ENCODE results near the gene CUL2. TPM values are rescaled to one million over a fixed set of nuclear protein-coding genes. Genes with fewer than 3 reads are reported as not detected.
A peak's percentile ranks its signal among the peaks of the same experiment; 100 is the strongest.

The CUL2 gene
- total RNA-seq, result 10 to 100 TPM; 56.8 to 59.4 TPM
- polyA plus RNA-seq, result 19.3 TPM

DNA sequence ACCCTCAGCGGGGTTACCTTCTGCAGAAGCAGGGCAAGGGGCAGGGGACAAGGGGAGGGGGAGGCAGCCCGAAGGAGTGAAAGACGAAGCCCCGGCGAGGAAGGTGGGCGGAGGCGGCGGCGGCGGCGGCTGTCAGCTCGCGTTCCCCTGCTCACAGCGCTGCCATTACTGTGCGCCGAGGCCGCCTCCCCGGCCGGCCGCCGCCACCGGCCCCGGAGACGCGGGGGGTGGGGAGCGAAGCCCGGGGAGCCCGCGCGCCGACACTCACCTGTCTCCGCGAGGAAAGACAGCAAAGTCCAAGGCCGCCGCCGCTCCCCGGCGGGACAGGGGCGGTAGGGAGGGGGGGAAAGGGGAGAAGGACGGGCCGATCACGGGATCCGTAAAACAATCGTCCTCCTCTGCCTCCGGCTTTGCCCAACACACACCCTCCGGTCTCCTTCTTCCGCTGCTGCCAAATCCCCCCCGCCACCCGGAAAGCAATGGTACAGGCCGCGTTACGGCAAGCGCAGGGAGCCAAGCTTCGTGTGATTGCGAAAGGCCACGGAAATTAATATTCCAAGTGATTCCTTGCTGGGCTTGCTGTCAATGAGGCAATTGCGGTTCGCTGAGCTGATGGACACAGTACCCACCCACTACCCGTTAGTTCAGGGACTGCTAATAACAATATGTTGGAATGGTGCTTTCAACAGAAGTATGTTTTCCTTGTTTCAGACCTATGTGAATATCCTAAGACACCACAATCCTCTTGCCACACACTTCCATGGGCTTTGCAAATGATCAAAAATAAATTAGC is at the start of gene CUL2:
CUL2 (minus strand) TSS at position 180 of the 793 bp plus-strand sequence. CDS start 19,024 bp downstream, outside the sequence.
- H3K9me3 Mint-ChIP-seq, result peaks cover 0 to 3% (median 0%) of the 10 kb centered on the region in 5 donors
- Histone ChIP-seq H3K27me3 (ENCODE audit: insufficient read depth, low read length, poor library complexity, severe bottlenecking) (no peaks in the 10 kb centered on the region), H3K9me3 (ENCODE audit: low read length) (no peaks in the 10 kb centered on the region), H3K4me3 (ENCODE audit: low read length) (peak within 1 kb of the TSS; percentile 75), H3K4me1 (ENCODE audit: insufficient read depth, low read length) (peaks cover 36% of the 10 kb centered on the region), H3K27ac (ENCODE audit: low read depth, low read length) (peak within 1 kb of the TSS; percentile 95), H3K36me3 (ENCODE audit: insufficient read depth, low read length) (no peaks in the 10 kb centered on the region)
- peaks cover 49 to 56% (median 53%) of the 10 kb centered on the region in 3 donors for H3K4me1 Mint-ChIP-seq
- peaks cover 3 to 14% (median 5%) of the 10 kb centered on the region in 3 donors for H3K36me3 Mint-ChIP-seq
- DNase-seq, result peak; percentile 86 to 95 (median 93)
- peak within 1 kb of the TSS; percentile 92 to 100 (median 95) for H3K4me3 Mint-ChIP-seq
- H3K27me3 Mint-ChIP-seq, result peaks cover 5 to 10% of the 10 kb centered on the region in 2 donors
- ChIA-PET CTCF (interaction anchor here (0.8 to 3.6 kb wide), 7 partner anchors 10 to 123 kb away, joined by 3 to 14 read pairs (median 5); partner anchors contain the start of gene CREM), POLR2A (interaction anchor here (1.2 to 3.0 kb wide), 3 partner anchors 36 to 105 kb away, joined by 3 to 23 read pairs (median 11); partner anchors contain the start of gene CREM)
- peak within 1 kb of the TSS; percentile 93 to 100 (median 98) for H3K27ac Mint-ChIP-seq

DNA sequence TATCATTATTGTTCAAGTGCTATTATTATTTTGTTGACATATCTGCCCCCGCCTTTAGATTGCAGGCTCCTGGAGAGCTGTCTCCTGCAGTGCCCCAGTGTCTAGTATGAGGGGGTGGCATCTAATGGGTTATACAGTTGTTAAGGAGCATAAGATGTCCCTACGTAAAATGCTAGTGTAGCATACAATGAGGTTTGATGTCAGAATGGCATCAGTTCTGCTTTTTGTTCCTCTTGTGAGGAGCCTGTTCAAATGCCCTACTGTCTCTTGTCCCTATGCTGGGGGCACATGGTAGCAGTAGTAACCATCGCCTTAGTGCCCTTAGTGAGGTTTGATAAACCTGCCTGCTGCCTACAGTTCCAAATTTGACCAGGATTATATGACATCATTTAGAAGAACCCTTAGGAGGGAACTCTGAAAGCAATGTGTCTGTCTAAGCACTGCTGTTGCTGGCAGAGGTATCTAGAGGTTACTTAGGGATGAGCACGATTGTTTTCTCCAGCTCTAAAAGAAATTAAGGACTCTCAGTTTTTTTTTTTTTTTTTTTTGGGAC is 46.2 kb upstream of the CUL2 start:
- H3K9me3 ChIP-seq (ENCODE audit: low read length), result no peaks in the 10 kb centered on the region
- H3K9me3 Mint-ChIP-seq, result no peaks in the 10 kb centered on the region
- H3K4me3 ChIP-seq (ENCODE audit: low read length), result no peak overlapping the region
- no peaks in the 10 kb centered on the region for H3K36me3 ChIP-seq (ENCODE audit: insufficient read depth, low read length)
- DNase-seq, result no peak
- H3K27ac Mint-ChIP-seq, result peak overlapping the region; percentile 74 to 97 (median 92)
- CTCF ChIA-PET, result interaction anchor here (1.5 to 6.4 kb wide), 2 partner anchors 59 kb away, joined by 5 to 41 read pairs; no protein-coding TSS in a partner anchor
- H3K27ac ChIP-seq (ENCODE audit: low read depth, low read length), result no peak overlapping the region
- POLR2A ChIA-PET, result interaction anchor here (0.8 kb wide), 1 partner anchor 9 kb away, joined by 3 read pairs; no protein-coding TSS in a partner anchor
- no peaks in the 10 kb centered on the region for H3K27me3 ChIP-seq (ENCODE audit: insufficient read depth, low read length, poor library complexity, severe bottlenecking)
- peaks cover 0 to 2% of the 10 kb centered on the region in 2 donors for H3K27me3 Mint-ChIP-seq
- peaks cover 28 to 41% (median 41%) of the 10 kb centered on the region in 3 donors for H3K4me1 Mint-ChIP-seq
- no peaks in the 10 kb centered on the region for H3K36me3 Mint-ChIP-seq
- peak overlapping the region; percentile 52 to 79 (median 71) for H3K4me3 Mint-ChIP-seq
- peaks cover 38% of the 10 kb centered on the region for H3K4me1 ChIP-seq (ENCODE audit: insufficient read depth, low read length)

DNA sequence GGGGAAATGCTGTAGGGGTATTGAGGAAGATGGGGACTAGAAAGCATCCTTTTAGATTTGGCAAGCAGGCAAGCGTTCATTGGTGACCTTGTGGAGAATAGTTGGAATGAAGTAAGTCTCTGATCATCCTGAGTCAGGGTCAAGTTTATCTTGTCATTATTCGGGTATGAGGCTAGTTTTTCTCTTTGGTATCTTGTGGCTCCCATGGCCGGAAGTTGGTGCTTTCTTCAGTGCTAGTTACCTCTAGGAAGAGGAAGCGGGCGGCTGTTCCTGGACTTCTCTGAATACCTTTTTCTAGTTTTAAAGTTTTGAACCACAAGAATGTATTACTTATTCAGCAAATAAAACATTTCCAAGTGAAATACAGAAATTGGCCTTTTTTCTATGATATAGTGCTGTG is 45.7 kb upstream of the CUL2 start:
- Histone ChIP-seq H3K4me3 (ENCODE audit: low read length) (no peak overlapping the region), H3K27me3 (ENCODE audit: insufficient read depth, low read length, poor library complexity, severe bottlenecking) (no peaks in the 10 kb centered on the region), H3K36me3 (ENCODE audit: insufficient read depth, low read length) (no peaks in the 10 kb centered on the region), H3K9me3 (ENCODE audit: low read length) (no peaks in the 10 kb centered on the region), H3K27ac (ENCODE audit: low read depth, low read length) (no peak overlapping the region), H3K4me1 (ENCODE audit: insufficient read depth, low read length) (peaks cover 42% of the 10 kb centered on the region)
- H3K36me3 Mint-ChIP-seq, result no peaks in the 10 kb centered on the region
- H3K4me1 Mint-ChIP-seq, result peaks cover 32 to 46% (median 45%) of the 10 kb centered on the region in 3 donors
- H3K27me3 Mint-ChIP-seq, result peaks cover 0 to 2% of the 10 kb centered on the region in 2 donors
- H3K9me3 Mint-ChIP-seq, result no peaks in the 10 kb centered on the region
- peak overlapping the region; percentile 74 to 97 (median 90) for H3K27ac Mint-ChIP-seq
- ChIA-PET POLR2A (interaction anchor here (0.8 kb wide), 1 partner anchor 8 kb away, joined by 3 read pairs; no protein-coding TSS in a partner anchor), CTCF (interaction anchor here (0.9 to 6.4 kb wide), 2 partner anchors 14 to 60 kb away, joined by 4 to 41 read pairs; no protein-coding TSS in a partner anchor)
- peak in 2 of 5 donors; percentile 17 to 47 for DNase-seq
- peak overlapping the region; percentile 52 to 79 (median 71) for H3K4me3 Mint-ChIP-seq

DNA sequence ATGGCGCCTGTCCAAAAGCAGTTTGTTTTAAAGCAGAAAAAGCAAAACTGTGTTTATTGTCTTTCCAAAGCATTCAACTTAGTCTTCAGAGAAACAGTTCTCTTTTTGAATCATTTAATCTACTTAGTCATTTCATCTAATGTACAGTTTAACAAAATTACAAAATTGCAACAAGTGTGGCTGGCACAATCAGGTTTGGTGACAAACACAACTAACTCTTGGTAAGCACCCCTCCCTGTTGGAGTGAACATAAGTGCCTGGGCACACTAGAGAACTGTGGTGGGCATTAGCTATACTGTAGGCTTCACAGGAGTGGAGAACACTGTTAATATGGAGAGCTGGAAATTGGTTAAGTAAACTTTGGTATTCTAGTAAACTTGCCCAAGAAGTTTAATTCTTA is 43.4 kb upstream of the CUL2 start:
- H3K27ac ChIP-seq (ENCODE audit: low read depth, low read length), result no peak overlapping the region
- CTCF ChIA-PET, result interaction anchor here (1.7 to 6.4 kb wide), 2 partner anchors 43 to 62 kb away, joined by 4 to 41 read pairs; partner anchors contain the start of gene CUL2
- H3K36me3 ChIP-seq (ENCODE audit: insufficient read depth, low read length), result no peaks in the 10 kb centered on the region
- H3K4me1 Mint-ChIP-seq, result peaks cover 47 to 66% (median 64%) of the 10 kb centered on the region in 3 donors
- DNase-seq, result no peak
- no peak overlapping the region for H3K4me3 ChIP-seq (ENCODE audit: low read length)
- no peaks in the 10 kb centered on the region for H3K36me3 Mint-ChIP-seq
- POLR2A ChIA-PET, result interaction anchor here (0.6 kb wide), 1 partner anchor 15 kb away, joined by 6 read pairs; no protein-coding TSS in a partner anchor
- no peaks in the 10 kb centered on the region for H3K27me3 ChIP-seq (ENCODE audit: insufficient read depth, low read length, poor library complexity, severe bottlenecking)
- no peaks in the 10 kb centered on the region for H3K9me3 Mint-ChIP-seq
- peaks cover 63% of the 10 kb centered on the region for H3K4me1 ChIP-seq (ENCODE audit: insufficient read depth, low read length)
- peaks cover 0 to 2% of the 10 kb centered on the region in 2 donors for H3K27me3 Mint-ChIP-seq
- H3K9me3 ChIP-seq (ENCODE audit: low read length), result no peaks in the 10 kb centered on the region
- peak overlapping the region; percentile 34 to 99 (median 97) for H3K27ac Mint-ChIP-seq
- H3K4me3 Mint-ChIP-seq, result peak overlapping the region in 2 of 7 donors; percentile 54 to 61

DNA sequence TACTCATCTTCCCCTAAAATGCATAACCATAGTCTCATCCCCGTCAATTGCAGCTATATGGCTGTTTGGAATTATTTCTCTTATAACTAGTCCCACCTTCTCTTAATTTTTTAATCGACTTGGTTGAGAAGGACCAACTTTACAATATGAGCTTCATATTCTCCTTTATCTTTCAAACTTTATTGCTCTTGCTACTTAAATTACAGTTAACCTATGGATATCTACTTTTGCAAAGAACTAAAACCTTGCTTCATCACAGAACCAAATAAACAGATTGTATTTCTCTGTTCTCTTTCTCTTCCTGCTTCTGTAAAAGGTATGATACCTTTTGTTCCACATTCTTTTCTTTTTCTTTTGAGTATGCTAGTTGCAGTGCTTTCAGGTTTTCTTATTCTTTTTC is 42.6 kb upstream of the CUL2 start:
- Histone ChIP-seq H3K36me3 (ENCODE audit: insufficient read depth, low read length) (no peaks in the 10 kb centered on the region), H3K4me1 (ENCODE audit: insufficient read depth, low read length) (peaks cover 65% of the 10 kb centered on the region), H3K27ac (ENCODE audit: low read depth, low read length) (no peak overlapping the region), H3K4me3 (ENCODE audit: low read length) (no peak overlapping the region), H3K9me3 (ENCODE audit: low read length) (no peaks in the 10 kb centered on the region), H3K27me3 (ENCODE audit: insufficient read depth, low read length, poor library complexity, severe bottlenecking) (no peaks in the 10 kb centered on the region)
- DNase-seq, result no peak
- peaks cover 0 to 4% (median 0%) of the 10 kb centered on the region in 3 donors for H3K36me3 Mint-ChIP-seq
- H3K4me3 Mint-ChIP-seq, result peak overlapping the region; percentile 80 to 94 (median 86)
- H3K27me3 Mint-ChIP-seq, result peaks cover 0 to 7% of the 10 kb centered on the region in 2 donors
- ChIA-PET CTCF (interaction anchor here (6.4 kb wide), 1 partner anchor 63 kb away, joined by 41 read pairs; no protein-coding TSS in a partner anchor), POLR2A (interaction anchor here (0.7 to 7.4 kb wide), 3 partner anchors 10 to 63 kb away, joined by 3 to 113 read pairs (median 4); no protein-coding TSS in a partner anchor)
- H3K4me1 Mint-ChIP-seq, result peaks cover 52 to 72% (median 70%) of the 10 kb centered on the region in 3 donors
- peaks cover 0 to under 1% (median 0%) of the 10 kb centered on the region in 5 donors for H3K9me3 Mint-ChIP-seq
- H3K27ac Mint-ChIP-seq, result peak overlapping the region; percentile 87 to 99 (median 97)

DNA sequence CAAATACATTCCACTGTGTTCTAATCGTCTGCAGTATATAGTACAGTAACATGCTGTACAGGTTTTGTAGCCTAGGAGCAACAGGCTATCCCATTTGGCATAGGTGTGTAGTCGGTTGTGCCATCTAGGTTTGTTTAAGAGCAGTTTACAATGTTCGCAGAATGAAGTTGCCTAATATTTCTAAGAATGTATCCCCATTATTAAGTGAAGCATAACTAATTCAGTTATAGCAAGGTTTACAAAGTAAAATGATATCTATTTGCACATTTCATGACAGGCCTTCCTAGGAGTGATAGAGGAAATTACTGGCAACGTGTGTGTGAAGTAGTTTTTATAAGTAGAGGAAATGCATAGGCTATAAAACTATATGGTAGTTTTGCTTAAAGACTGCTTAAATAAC is 40.5 kb upstream of the CUL2 start:
- Mint-ChIP-seq H3K27ac (peak overlapping the region; percentile 78 to 99 (median 97)), H3K4me3 (peak overlapping the region in 5 of 7 donors; percentile 33 to 84 (median 61)), H3K9me3 (peaks cover 0 to 2% (median 0%) of the 10 kb centered on the region in 5 donors), H3K27me3 (peaks cover 0 to 12% of the 10 kb centered on the region in 2 donors), H3K36me3 (peaks cover 0 to 10% (median 0%) of the 10 kb centered on the region in 3 donors), H3K4me1 (peaks cover 46 to 66% (median 64%) of the 10 kb centered on the region in 3 donors)
- no peak overlapping the region for H3K4me3 ChIP-seq (ENCODE audit: low read length)
- ChIA-PET CTCF (interaction anchor here (1.9 to 6.4 kb wide), 2 partner anchors 10 to 65 kb away, joined by 7 to 41 read pairs; no protein-coding TSS in a partner anchor), POLR2A (interaction anchor here (7.4 kb wide), 1 partner anchor 65 kb away, joined by 113 read pairs; no protein-coding TSS in a partner anchor)
- H3K36me3 ChIP-seq (ENCODE audit: insufficient read depth, low read length), result no peaks in the 10 kb centered on the region
- no peaks in the 10 kb centered on the region for H3K27me3 ChIP-seq (ENCODE audit: insufficient read depth, low read length, poor library complexity, severe bottlenecking)
- H3K4me1 ChIP-seq (ENCODE audit: insufficient read depth, low read length), result peaks cover 60% of the 10 kb centered on the region
- DNase-seq, result no peak
- H3K9me3 ChIP-seq (ENCODE audit: low read length), result no peaks in the 10 kb centered on the region
- H3K27ac ChIP-seq (ENCODE audit: low read depth, low read length), result no peak overlapping the region

DNA sequence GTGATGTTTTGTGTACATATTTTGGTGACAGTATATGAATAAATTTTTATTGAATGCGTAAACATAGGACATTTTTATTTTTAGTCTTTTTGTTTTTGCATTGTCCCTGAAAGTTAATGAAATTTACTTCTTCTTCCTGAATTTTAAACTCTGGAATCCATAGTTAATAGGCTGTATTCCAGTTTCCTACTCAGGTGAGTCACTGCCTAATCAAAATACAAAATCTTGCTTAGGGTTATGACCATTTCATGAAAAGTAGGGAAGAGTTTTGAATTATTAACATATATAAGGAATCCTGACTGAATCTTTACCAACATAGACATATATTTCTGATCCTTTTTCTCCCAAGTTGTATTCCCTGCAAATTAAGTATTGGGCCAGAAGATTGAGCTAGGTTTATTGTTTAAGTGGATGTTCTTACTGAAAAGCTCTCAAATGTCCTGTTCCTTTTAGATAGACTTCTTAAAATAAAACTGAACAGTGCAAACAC is 39.1 kb upstream of the CUL2 start:
- peaks cover 55% of the 10 kb centered on the region for H3K4me1 ChIP-seq (ENCODE audit: insufficient read depth, low read length)
- no peaks in the 10 kb centered on the region for H3K9me3 ChIP-seq (ENCODE audit: low read length)
- H3K27ac ChIP-seq (ENCODE audit: low read depth, low read length), result no peak overlapping the region
- no peaks in the 10 kb centered on the region for H3K27me3 ChIP-seq (ENCODE audit: insufficient read depth, low read length, poor library complexity, severe bottlenecking)
- no peak for DNase-seq
- H3K27ac Mint-ChIP-seq, result peak overlapping the region; percentile 68 to 100 (median 99)
- H3K36me3 Mint-ChIP-seq, result peaks cover 0 to 10% (median 0%) of the 10 kb centered on the region in 3 donors
- peaks cover 45 to 70% (median 61%) of the 10 kb centered on the region in 3 donors for H3K4me1 Mint-ChIP-seq
- ChIA-PET POLR2A (interaction anchor here (1.4 to 7.4 kb wide), 2 partner anchors 20 to 66 kb away, joined by 3 to 113 read pairs; no protein-coding TSS in a partner anchor), CTCF (interaction anchor here (0.6 to 4.2 kb wide), 3 partner anchors 9 to 75 kb away, joined by 3 to 75 read pairs (median 7); no protein-coding TSS in a partner anchor)
- peaks cover 0 to 2% (median 0%) of the 10 kb centered on the region in 5 donors for H3K9me3 Mint-ChIP-seq
- no peaks in the 10 kb centered on the region for H3K36me3 ChIP-seq (ENCODE audit: insufficient read depth, low read length)
- H3K4me3 Mint-ChIP-seq, result peak overlapping the region; percentile 31 to 98 (median 91)
- no peak overlapping the region for H3K4me3 ChIP-seq (ENCODE audit: low read length)
- H3K27me3 Mint-ChIP-seq, result peaks cover 0 to 12% of the 10 kb centered on the region in 2 donors
